ENCODE data around the gene FGGY.

DNA sequence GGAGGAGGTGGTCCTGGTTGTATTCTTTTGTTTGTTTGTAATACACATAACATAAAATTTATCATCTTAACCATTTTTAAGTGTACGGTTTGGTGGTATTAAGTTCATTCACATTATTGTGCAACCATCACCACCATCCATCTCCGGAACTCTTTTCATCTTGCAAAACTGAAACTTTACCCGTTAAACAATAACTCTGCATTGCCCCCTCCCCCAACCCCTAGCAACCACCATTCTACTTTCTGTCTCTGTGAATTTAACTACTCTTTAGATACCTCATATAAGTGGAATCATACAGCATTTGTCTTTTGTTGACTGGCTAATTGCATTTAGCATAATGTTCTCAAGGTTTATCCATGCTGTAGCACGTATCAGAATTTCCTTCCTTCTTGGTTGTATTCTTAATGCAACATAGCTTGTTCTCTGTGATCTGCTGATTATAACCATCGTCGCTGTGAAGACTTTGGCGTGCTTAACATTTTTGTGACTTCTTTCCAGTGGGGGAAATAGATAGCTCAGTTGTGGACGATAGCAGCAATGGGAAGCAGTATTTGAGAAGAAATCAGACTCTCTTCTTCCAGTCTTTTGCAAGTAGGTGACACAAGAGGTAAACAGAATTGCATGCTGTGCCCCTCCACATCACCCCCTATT lies 400.4 kb downstream of the FGGY start:
- TF ChIP-seq POLR2A (IDR thresholded peaks at IDR 0.05; ENCODE audit: low read depth, low read length), result no peak
- TF ChIP-seq, protein P1, sequence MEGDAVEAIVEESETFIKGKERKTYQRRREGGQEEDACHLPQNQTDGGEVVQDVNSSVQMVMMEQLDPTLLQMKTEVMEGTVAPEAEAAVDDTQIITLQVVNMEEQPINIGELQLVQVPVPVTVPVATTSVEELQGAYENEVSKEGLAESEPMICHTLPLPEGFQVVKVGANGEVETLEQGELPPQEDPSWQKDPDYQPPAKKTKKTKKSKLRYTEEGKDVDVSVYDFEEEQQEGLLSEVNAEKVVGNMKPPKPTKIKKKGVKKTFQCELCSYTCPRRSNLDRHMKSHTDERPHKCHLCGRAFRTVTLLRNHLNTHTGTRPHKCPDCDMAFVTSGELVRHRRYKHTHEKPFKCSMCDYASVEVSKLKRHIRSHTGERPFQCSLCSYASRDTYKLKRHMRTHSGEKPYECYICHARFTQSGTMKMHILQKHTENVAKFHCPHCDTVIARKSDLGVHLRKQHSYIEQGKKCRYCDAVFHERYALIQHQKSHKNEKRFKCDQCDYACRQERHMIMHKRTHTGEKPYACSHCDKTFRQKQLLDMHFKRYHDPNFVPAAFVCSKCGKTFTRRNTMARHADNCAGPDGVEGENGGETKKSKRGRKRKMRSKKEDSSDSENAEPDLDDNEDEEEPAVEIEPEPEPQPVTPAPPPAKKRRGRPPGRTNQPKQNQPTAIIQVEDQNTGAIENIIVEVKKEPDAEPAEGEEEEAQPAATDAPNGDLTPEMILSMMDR (IDR thresholded peaks at IDR 0.05; ENCODE audit: extremely low read depth in 1 of 2, insufficient read depth in 1 of 2, low read depth in 1 of 2, low read length in 2 of 2), result no peak
- no peak for TF ChIP-seq GATA2 (IDR thresholded peaks at IDR 0.05; ENCODE audit: insufficient read depth, insufficient read length, low read depth, low read length)
- TF ChIP-seq POLR2AphosphoS5 (IDR thresholded peaks at IDR 0.05; ENCODE audit: insufficient read depth, low read depth, low read length), result no peak
- TF ChIP-seq, protein P2, sequence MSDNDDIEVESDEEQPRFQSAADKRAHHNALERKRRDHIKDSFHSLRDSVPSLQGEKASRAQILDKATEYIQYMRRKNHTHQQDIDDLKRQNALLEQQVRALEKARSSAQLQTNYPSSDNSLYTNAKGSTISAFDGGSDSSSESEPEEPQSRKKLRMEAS (IDR thresholded peaks at IDR 0.05; ENCODE audit: insufficient read depth, insufficient read length), result no peak
- no peak for TF ChIP-seq JUN (IDR thresholded peaks at IDR 0.05; ENCODE audit: borderline replicate concordance, insufficient read depth, insufficient read length, low read depth)
- no peak for TF ChIP-seq EZH2 (IDR thresholded peaks at IDR 0.05; ENCODE audit: borderline replicate concordance, low read depth, low read length, severe bottlenecking)
- no peak for TF ChIP-seq FOS (IDR thresholded peaks at IDR 0.05; ENCODE audit: borderline replicate concordance, insufficient read depth, low read length)

Measured in endothelial cell of umbilical vein (primary cell).